CD4-positive, alpha-beta T cell treated with Interleukin-4 for 1 hour (primary cell): ENCODE data around the gene GAA.
"Not testable (repeated sequence)": the region's sequence is repeated elsewhere in the genome, so short reads cannot be mapped to it uniquely, and the experiment has no call there.

Experiments
- DNase-seq, 2 donors: peaks; one replicate each; pipeline ENCODE4 v3.0.0-alpha.2; 2020 to 2022

Gene GAA

GRCh38 chr17:80151333-80151732, 50.0 kb downstream of the GAA start:
- no peak for DNase-seq

- no peak for DNase-seq
Measured at GRCh38 chr17:80152081-80152702, 50.8 kb downstream of the GAA start.

- DNase-seq: no peak
Measured at GRCh38 chr17:80153004-80153403, 51.6 kb downstream of the GAA start.

- no peak for DNase-seq
Measured at GRCh38 chr17:80154166-80154565, 52.8 kb downstream of the GAA start.

GRCh38 chr17:80155600-80155999, 54.2 kb downstream of the GAA start:
- DNase-seq: not testable (repeated sequence)

- no peak for DNase-seq
Measured at GRCh38 chr17:80158846-80159245, 57.5 kb downstream of the GAA start.

- DNase-seq: no peak
Measured at GRCh38 chr17:80160536-80160935, 59.2 kb downstream of the GAA start.

GRCh38 chr17:80163336-80163735, 62.0 kb downstream of the GAA start:
- DNase-seq: no peak

- DNase-seq: no peak
Measured at GRCh38 chr17:80164185-80164584, 62.8 kb downstream of the GAA start.

GRCh38 chr17:80166446-80166845, 65.1 kb downstream of the GAA start:
- no peak for DNase-seq

- no peak for DNase-seq
Measured at GRCh38 chr17:80168371-80168770, 67.0 kb downstream of the GAA start.

GRCh38 chr17:80169107-80169506, 67.7 kb downstream of the GAA start:
- DNase-seq: no peak
